HepG2 (cell line): ENCODE measurements around the gene KRT2. TPM values are rescaled to one million over a fixed set of nuclear protein-coding genes. Genes with fewer than 3 reads are reported as not detected.

ENCODE experiments used
- ATAC-seq: fragments of 200-7000 bp; cut with Tn5 transposase; 3 replicates; pipeline ENCODE4 v1.9.1; 2020; ENCODE audit warnings: mild to moderate bottlenecking, moderate library complexity
- BruUV-seq: library from RNA; stranded (reverse); fragments of 400-500 nt; replicated peaks from 2 replicates; lab custom pipeline; 2021; lab: Mats Ljungman, UMichigan
- CTCF ChIA-PET: fragments of 300-600 bp; formaldehyde crosslinking; extraction: SDS; loops from one replicate; lab custom pipeline; 2021; ENCODE audit warnings: low total read pairs, inconsistent platforms, low intra/inter-chr PET ratio; lab: Yijun Ruan, JAX
- POLR2A ChIA-PET: fragments of 350-600 bp; sonication (Branson Sonifier 250); formaldehyde crosslinking; loops from one replicate; lab custom pipeline; 2020; ENCODE audit warnings: antibody characterized with exemption, inconsistent platforms; lab: Yijun Ruan, JAX
- DNase-seq: peaks from one replicate; pipeline ENCODE4 v3.0.0-alpha.2; 2015; ENCODE audit warnings: low spot score
- FAIRE-seq: peaks from 3 replicates; lab custom pipeline; 2011; peaks lifted over from hg19 to GRCh38; lab: Jason Lieb, UNC
- H2AFZ ChIP-seq: one replicate; pipeline ENCODE4 v1.6.1; 2011; ENCODE audit warnings: low read length, inconsistent platforms
- H3K27ac ChIP-seq: fragments of 300-600 bp; 3 replicates; pipeline ENCODE4 v1.8.0; 2011; ENCODE audit warnings: mixed run types, mild to moderate bottlenecking, mixed read lengths, low read length, inconsistent platforms; ENCODE audit not compliant: insufficient read depth; ENCODE audit errors: extremely low read length
- H3K27me3 ChIP-seq, 2 experiments: fragments of 200-600 bp in 1 of 2; 2 replicates in 1 of 2; 3 replicates in 1 of 2; pipeline versions ENCODE4 v1.6.0 to v1.8.0; 2011; ENCODE audit warnings: low read length in 2 of 2, mild to moderate bottlenecking in 2 of 2, moderate library complexity in 2 of 2, inconsistent platforms in 1 of 2; ENCODE audit not compliant: insufficient read depth in 2 of 2, control insufficient read depth in 1 of 2
- H3K36me3 ChIP-seq, 2 experiments: fragments of 200-600 bp in 1 of 2; replicated peaks in 1 of 2; 2 replicates in 1 of 2; 3 replicates in 1 of 2; pipeline versions ENCODE4 v1.5.1 to v1.8.0; 2011; ENCODE audit warnings: low read length in 2 of 2, inconsistent platforms in 1 of 2; ENCODE audit not compliant: insufficient read depth in 2 of 2, control insufficient read depth in 1 of 2
- H3K4me1 ChIP-seq: 2 replicates; pipeline ENCODE4 v1.5.1; 2012; ENCODE audit warnings: low read length, inconsistent platforms; ENCODE audit not compliant: insufficient read depth
- H3K4me2 ChIP-seq: 2 replicates; pipeline ENCODE4 v1.6.0; 2011; ENCODE audit warnings: low read depth, low read length, inconsistent platforms
- H3K4me3 ChIP-seq, 3 experiments: fragments of 200-600 bp in 1 of 3; sonication (generic), shearing (Covaris generic) in 1 of 3; replicated peaks in 1 of 3; 2 replicates each; pipeline ENCODE4 v1.5.1; 2011 to 2016; ENCODE audit warnings: low read length in 3 of 3, inconsistent platforms in 2 of 3, low read depth in 2 of 3, mild to moderate bottlenecking in 2 of 3, control low read depth in 1 of 3, mixed read lengths in 1 of 3; ENCODE audit not compliant: insufficient read depth in 1 of 3
- H3K79me2 ChIP-seq: one replicate; pipeline ENCODE4 v1.6.1; 2011; ENCODE audit warnings: low read length, inconsistent platforms; ENCODE audit not compliant: insufficient read depth
- H3K9ac ChIP-seq: 2 replicates; pipeline ENCODE4 v1.6.0; 2011; ENCODE audit warnings: mild to moderate bottlenecking, low read depth, low read length, inconsistent platforms; ENCODE audit not compliant: insufficient read depth
- H3K9me3 ChIP-seq: 2 replicates; pipeline ENCODE4 v1.5.1; 2012; ENCODE audit warnings: mild to moderate bottlenecking, low read length
- H4K20me1 ChIP-seq: 2 replicates; pipeline ENCODE4 v1.6.0; 2011; ENCODE audit warnings: inconsistent platforms, mild to moderate bottlenecking, low read length, moderate library complexity; ENCODE audit not compliant: insufficient read depth
- MTA3 ChIP-seq: sonication (generic); formaldehyde crosslinking; IDR thresholded peaks from 2 replicates; pipeline ENCODE4 v1.4.0; 2020; ENCODE audit warnings: missing genetic modification reagents
- SPEN ChIP-seq: sonication (generic); formaldehyde crosslinking; IDR thresholded peaks from 2 replicates; pipeline ENCODE4 v1.5.1; 2020; ENCODE audit warnings: low read depth, mild to moderate bottlenecking, missing genetic modification reagents
- ZBTB7A ChIP-seq: sonication (generic); formaldehyde crosslinking; IDR thresholded peaks from 2 replicates; pipeline ENCODE4 v1.8.0; 2022; ENCODE audit warnings: mild to moderate bottlenecking, missing genetic modification reagents
- ZNF12 ChIP-seq: sonication (generic); formaldehyde crosslinking; IDR thresholded peaks from 2 replicates; pipeline ENCODE4 v1.5.0; 2020; ENCODE audit warnings: missing genetic modification reagents
- WGBS: methylation state at CpG from one replicate; pipeline ENCODE4 v1.1.6; 2017; ENCODE audit warnings: low lambda C conversion rate; 5-methylcytosine and 5-hydroxymethylcytosine counted together
- in situ Hi-C: cut with HindIII; loops from 2 replicates; pipeline ENCODE4 v1.10.0; 2017; ENCODE audit warnings: low pct_unique_long_range_greater_than_20kb; ENCODE audit not compliant: extremely low pct_ligation_motif_present
- intact Hi-C: fragments of 100-400 bp; cut with micrococcal nuclease; formaldehyde crosslinking; loops from one replicate; pipeline ENCODE4 v1.10.0; 2022; ENCODE audit not compliant: unreplicated experiment
- polyA plus RNA-seq, 8 experiments: library from polyadenylated mRNA; depleted of rRNA in 3 of 8; stranded (reverse) in 7 of 8; unstranded in 1 of 8; fragments of >200 nt; fragmentation: Illumina TruSeq in 4 of 8; extraction: Trizol in 4 of 8; gene quantifications; 2 replicates each; pipeline versions ENCODE4 v1.2.1 to v1.2.3, GENCODE V29; 2011 to 2016; ENCODE audit warnings: low read depth in 4 of 8, missing spikeins in 1 of 8, mixed read lengths in 1 of 8; ENCODE audit not compliant: insufficient read depth in 1 of 8
- total RNA-seq, 5 experiments: library from RNA; depleted of rRNA; stranded (reverse); fragments of >200 nt; fragmentation: Illumina TruSeq; extraction: Trizol; gene quantifications; 2 replicates each; pipeline ENCODE4 v1.2.3, GENCODE V29; 2016; ENCODE audit warnings: low read depth in 1 of 5

The KRT2 gene
- total and polyA plus RNA-seq, 2 of the 13 experiments (the other 11 are each of a cell fraction or from before 2014, with no cell fraction given) = not detected

DNA sequence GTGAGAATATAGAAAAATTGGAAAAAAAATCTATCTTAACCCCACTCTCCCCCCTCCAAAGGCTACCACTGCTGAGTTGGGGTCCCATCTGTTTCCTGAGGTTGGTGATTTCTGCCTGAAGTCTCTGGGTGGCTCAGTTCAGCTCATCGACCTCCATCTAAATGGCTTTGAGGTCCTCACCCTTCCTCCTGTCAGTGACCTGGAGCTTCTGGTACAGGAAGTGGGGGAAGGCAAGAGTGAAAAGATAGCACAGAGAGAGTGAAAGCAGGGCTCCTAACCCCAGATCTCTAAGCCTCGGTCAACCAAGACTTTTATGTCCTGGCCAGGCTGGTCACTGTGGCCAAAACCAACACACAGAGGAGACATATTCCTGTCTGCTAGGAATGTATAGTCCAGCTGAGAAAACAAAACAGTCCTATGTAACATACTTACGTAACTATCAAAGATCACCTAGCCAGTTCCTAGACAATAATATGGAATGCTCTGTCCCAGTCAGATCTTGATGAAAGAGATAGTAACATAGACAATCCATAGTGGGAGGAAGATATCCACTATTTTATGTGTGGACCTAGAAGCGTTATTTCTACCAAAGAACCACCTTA is 21.3 kb downstream of the KRT2 start:
- Histone ChIP-seq H3K9ac (no peak overlapping the region), H3K36me3 (no peaks in the 10 kb centered on the region), H3K4me2 (no peak overlapping the region), H3K79me2 (no peaks in the 10 kb centered on the region), H3K9me3 (no peaks in the 10 kb centered on the region), H2AFZ (no peak overlapping the region), H3K4me3 (no peak overlapping the region), H3K27me3 (peaks cover 0 to 22% of the 10 kb centered on the region in 2 experiments; a peak in 2 of 5 replicates), H4K20me1 (no peaks in the 10 kb centered on the region), H3K4me1 (no peaks in the 10 kb centered on the region), H3K27ac (no peak overlapping the region)
- ChIA-PET POLR2A (no interaction called here), CTCF (no interaction called here)
- ATAC-seq = no peak
- BruUV-seq = no TSS peak
- in situ Hi-C loops = no loop called here
- no peak for FAIRE-seq
- peak; percentile 91 for TF ChIP-seq ZNF12 (CRISPR knock-in tag)
- TF ChIP-seq SPEN (CRISPR knock-in tag) = no peak
- no peak for DNase-seq
- intact Hi-C loops = no loop called here
- WGBS = 3% methylated on average over 4 of the region's 4 CpGs

DNA sequence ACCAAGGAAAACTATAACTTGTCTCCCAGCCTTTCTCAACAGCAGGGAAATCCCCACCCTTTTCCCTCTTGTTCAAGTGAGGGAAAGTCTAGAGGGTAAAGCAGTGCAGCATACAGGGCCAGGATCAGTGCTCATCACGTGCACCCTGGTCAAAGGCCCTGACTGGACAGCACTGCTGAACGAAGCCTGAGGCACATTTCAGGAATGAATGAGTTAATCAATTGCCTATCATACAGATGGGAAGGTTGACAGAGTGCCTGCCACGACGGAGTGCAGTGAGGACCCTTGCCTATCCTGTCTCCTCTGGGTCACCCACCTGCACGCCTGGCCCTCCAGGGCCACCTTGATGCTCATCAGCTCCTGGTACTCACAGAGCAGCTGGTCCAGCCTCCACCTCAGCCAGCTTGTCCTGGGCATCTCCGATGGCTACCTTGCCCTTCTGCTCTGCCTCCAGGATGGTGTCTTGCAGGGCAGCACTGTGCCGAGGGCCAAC is 22.0 kb downstream of the KRT2 start:
- no peaks in the 10 kb centered on the region for H3K36me3 ChIP-seq
- TF ChIP-seq MTA3 (no peak), ZBTB7A (CRISPR knock-in tag) (no peak)
- TF ChIP-seq, all 625 proteins: peak for 0
- Histone ChIP-seq H4K20me1 (no peaks in the 10 kb centered on the region), H3K4me3 (no peak overlapping the region), H3K4me2 (no peak overlapping the region), H3K27me3 (peaks cover 0 to 22% of the 10 kb centered on the region in 2 experiments; a peak in 2 of 5 replicates), H2AFZ (no peak overlapping the region), H3K27ac (no peak overlapping the region), H3K9me3 (no peaks in the 10 kb centered on the region), H3K4me1 (no peaks in the 10 kb centered on the region), H3K79me2 (no peaks in the 10 kb centered on the region), H3K9ac (no peak overlapping the region)
- intact Hi-C loops = no loop called here
- ChIA-PET CTCF (no interaction called here), POLR2A (no interaction called here)
- no peak for FAIRE-seq
- WGBS = 10% methylated on average over 5 of the region's 7 CpGs
- no TSS peak for BruUV-seq
- in situ Hi-C loops = no loop called here
- no peak for ATAC-seq
- no peak for DNase-seq
